Heart right ventricle (tissue), 16 donors: ENCODE results near the gene PDLIM5. TPM values are rescaled to one million over a fixed set of nuclear protein-coding genes. Genes with fewer than 3 reads are reported as not detected.

Source experiments
- ATAC-seq, 8 donors: fragments of 200-7000 bp; cut with Tn5 transposase; one replicate each; pipeline ENCODE4 v1.9.1; 2020; ENCODE audit warnings: mild to moderate bottlenecking in 8 of 8, moderate library complexity in 8 of 8, moderate number of reproducible peaks in 1 of 8
- DNase-seq, 2 donors: peaks; one replicate each; pipeline ENCODE4 v3.0.0-alpha.2; 2020
- H3K27ac ChIP-seq, 10 donors: fragments of 200-600 bp; sonication (generic) in 2 of 10; one replicate each; pipeline versions ENCODE4 v1.5.0 to v1.8.0; 2020 to 2022; ENCODE audit warnings: mild to moderate bottlenecking in 3 of 10
- H3K27me3 ChIP-seq, 7 donors: fragments of 200-600 bp; one replicate each; pipeline ENCODE4 v1.8.0; 2021 to 2022; ENCODE audit warnings: mild to moderate bottlenecking in 2 of 7
- H3K36me3 ChIP-seq, 9 donors: fragments of 200-600 bp; sonication (generic) in 1 of 9; one replicate each; pipeline versions ENCODE4 v1.5.0 to v1.8.0; 2020 to 2022; ENCODE audit warnings: mild to moderate bottlenecking in 2 of 9
- H3K4me1 ChIP-seq, 9 donors: fragments of 200-600 bp; sonication (generic) in 1 of 9; one replicate each; pipeline versions ENCODE4 v1.5.0 to v1.8.0; 2020 to 2022; ENCODE audit warnings: mild to moderate bottlenecking in 4 of 9
- H3K4me3 ChIP-seq, 10 donors: fragments of 200-600 bp; sonication (generic) in 2 of 10; one replicate each; pipeline versions ENCODE4 v1.5.0 to v1.8.0; 2020 to 2022; ENCODE audit warnings: mild to moderate bottlenecking in 7 of 10, moderate library complexity in 2 of 10
- H3K9me3 ChIP-seq, 11 donors: fragments of 200-600 bp in 10 of 11; sonication (generic) in 2 of 11; one replicate each; pipeline versions ENCODE4 v1.5.0 to v1.8.0; 2013 to 2022; ENCODE audit warnings: mild to moderate bottlenecking in 2 of 11, control low read depth in 1 of 11, moderate library complexity in 1 of 11
- WGBS, 2 donors: extraction: QIAGEN DNeasy Blood & Tissue Kit; methylation state at CpG; one replicate each; pipeline ENCODE4 v1.1.7; 2013; ENCODE audit warnings: inconsistent platforms in 1 of 2; 5-methylcytosine and 5-hydroxymethylcytosine counted together
- intact Hi-C, 10 donors: fragments of 100-400 bp; cut with DNase I; formaldehyde crosslinking; loops; one replicate each; pipeline versions ENCODE4 v1.11.1 to v1.14.2; 2022
- polyA plus RNA-seq, 2 donors: library from polyadenylated mRNA; stranded (reverse); fragments of 200-250 nt; gene quantifications; one replicate each; pipeline ENCODE4 v1.2.3, GENCODE V29; 2013
- total RNA-seq, 10 donors: library from RNA; stranded (reverse); fragmentation: NEBNext Ultra II Directional in 3 of 10; extraction: Animal tissue kit (Norgen Biotek cat#: 25700) in 3 of 10; gene quantifications; one replicate each; pipeline versions ENCODE4 v1.2.1 to v1.2.4, GENCODE V29; 2021 to 2023
- TF ChIP-seq, protein P1 (sequence below), 9 donors: fragments of 200-600 bp; sonication (generic) in 2 of 9; IDR thresholded peaks; one replicate each; pipeline versions ENCODE4 v1.5.0 to v1.8.0; 2021 to 2022; ENCODE audit warnings: antibody characterized with exemption in 9 of 9, mild to moderate bottlenecking in 5 of 9, moderate library complexity in 1 of 9
- donor health status: Arrhythmogenic right ventricular cardiomyopathy.
- donor health status: ischemic (EF 13 %, LVEDD 7.1; RV severe dilation, severe dysfunction).
- donor health status: healthy with polysubstance abuse.
- donor health status: DM: no; HTN: yes; CAD: no.
- donor health status: DM: no; HTN: no; CAD: no.
- donor health status: ischemic (EF 25% LVEDD 6.9; RV normal size, moderate dysfunction).
- donor health status: ischemic (EF 25% LVEDD 5.7; RV mildly dilated, moderate dysfunction).
- donor health status: healthy.
- donor health status: DM: yes; HTN: yes; CAD: no.
- donor health status: Ischemic cardiomyopathy.
- donor health status: ischemic (EF 35%, LVEDD 5.7; RV mildly dilated, moderate dysfunction).
- donor health status: nonischemic (EF 11% LVEDD 7.7; RV severe dilation, severe dysfunction).
- donor health status: DM: yes; HTN: yes; CAD: no.
- donor health status: PGD.
- donor health status: ischemic (EF 29% LVEDD 5.4; RV normal size, mild dysfunction).
- donor health status: nonischemic (EF 23%, LVEDD 6.1; RV moderate dilation, normal function).

Gene PDLIM5
- total and polyA plus RNA-seq, 12 donors: 221 to 1,549 (median 1,269) TPM

DNA sequence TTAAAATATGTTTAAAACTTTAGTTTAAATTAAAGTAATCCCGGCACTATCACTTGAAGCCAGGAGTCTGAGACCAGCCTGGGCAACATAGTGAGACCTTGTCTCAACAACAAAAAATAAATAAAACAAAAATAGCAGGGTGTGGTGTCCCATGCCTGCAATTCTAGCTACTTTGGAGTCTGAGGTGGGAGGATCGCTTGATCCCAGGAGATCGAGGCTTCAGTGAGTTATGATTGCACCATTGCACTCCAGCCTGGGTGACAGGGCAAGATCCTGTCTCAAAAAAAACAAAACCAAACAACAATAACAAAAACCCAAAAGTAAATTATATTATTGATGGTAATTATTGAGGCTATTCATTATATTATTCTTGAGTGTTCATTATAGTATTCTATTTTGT, 9.9 kb upstream of the PDLIM5 start:
- Histone ChIP-seq H3K4me1 (peaks cover 0 to 14% (median 4%) of the 10 kb centered on the region in 9 donors), H3K27ac (peak overlapping the region in 8 of 10 donors; percentile 18 to 68 (median 56)), H3K36me3 (no peaks in the 10 kb centered on the region), H3K4me3 (peak overlapping the region in 2 of 10 donors; percentile 11 to 16), H3K9me3 (no peaks in the 10 kb centered on the region), H3K27me3 (no peaks in the 10 kb centered on the region)
- intact Hi-C loops: no loop called here
- ATAC-seq (peak in 5 of 8 donors; percentile 7 to 54 (median 39)), DNase-seq (no peak)
- TF ChIP-seq, protein P1, sequence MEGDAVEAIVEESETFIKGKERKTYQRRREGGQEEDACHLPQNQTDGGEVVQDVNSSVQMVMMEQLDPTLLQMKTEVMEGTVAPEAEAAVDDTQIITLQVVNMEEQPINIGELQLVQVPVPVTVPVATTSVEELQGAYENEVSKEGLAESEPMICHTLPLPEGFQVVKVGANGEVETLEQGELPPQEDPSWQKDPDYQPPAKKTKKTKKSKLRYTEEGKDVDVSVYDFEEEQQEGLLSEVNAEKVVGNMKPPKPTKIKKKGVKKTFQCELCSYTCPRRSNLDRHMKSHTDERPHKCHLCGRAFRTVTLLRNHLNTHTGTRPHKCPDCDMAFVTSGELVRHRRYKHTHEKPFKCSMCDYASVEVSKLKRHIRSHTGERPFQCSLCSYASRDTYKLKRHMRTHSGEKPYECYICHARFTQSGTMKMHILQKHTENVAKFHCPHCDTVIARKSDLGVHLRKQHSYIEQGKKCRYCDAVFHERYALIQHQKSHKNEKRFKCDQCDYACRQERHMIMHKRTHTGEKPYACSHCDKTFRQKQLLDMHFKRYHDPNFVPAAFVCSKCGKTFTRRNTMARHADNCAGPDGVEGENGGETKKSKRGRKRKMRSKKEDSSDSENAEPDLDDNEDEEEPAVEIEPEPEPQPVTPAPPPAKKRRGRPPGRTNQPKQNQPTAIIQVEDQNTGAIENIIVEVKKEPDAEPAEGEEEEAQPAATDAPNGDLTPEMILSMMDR (IDR thresholded peaks at IDR 0.05): no peak
- WGBS, 2 donors: 52 to 80% methylated on average over 3 of the region's 3 CpGs

DNA sequence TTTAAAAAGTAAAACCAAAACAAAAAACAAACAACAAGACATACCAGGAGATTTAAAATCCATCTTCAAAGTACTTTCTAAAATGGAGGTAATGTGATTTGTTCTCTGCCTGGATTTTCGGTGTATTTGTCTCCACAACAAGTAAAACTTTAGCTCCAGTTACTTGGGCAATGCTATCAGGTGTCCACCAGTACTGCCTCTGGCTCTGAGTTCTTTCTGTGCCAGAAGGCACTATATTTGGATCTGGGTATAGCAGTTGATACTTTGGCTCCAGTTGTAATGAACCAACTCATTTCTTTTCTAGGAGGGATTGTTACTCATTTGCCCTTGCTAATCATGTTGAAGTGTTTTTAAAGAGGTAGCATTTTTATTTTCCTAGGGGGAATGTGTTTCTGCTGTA, 9.5 kb upstream of the PDLIM5 start:
- H3K4me3 ChIP-seq: peak overlapping the region in 3 of 10 donors; percentile 11 to 16 (median 11)
- ATAC-seq (peak; percentile 74 to 96 (median 90)), DNase-seq (peak in 1 of 2 donors; percentile 40)
- peak overlapping the region in 8 of 10 donors; percentile 18 to 68 (median 56) for H3K27ac ChIP-seq
- H3K9me3 ChIP-seq: no peaks in the 10 kb centered on the region
- 67 to 68% methylated on average over 1 of the region's 1 CpG for WGBS, 2 donors
- H3K36me3 ChIP-seq: no peaks in the 10 kb centered on the region
- intact Hi-C loops: no loop called here
- H3K27me3 ChIP-seq: no peaks in the 10 kb centered on the region
- TF ChIP-seq, protein P1 (IDR thresholded peaks at IDR 0.05): no peak
- peaks cover 0 to 14% (median 4%) of the 10 kb centered on the region in 9 donors for H3K4me1 ChIP-seq

DNA sequence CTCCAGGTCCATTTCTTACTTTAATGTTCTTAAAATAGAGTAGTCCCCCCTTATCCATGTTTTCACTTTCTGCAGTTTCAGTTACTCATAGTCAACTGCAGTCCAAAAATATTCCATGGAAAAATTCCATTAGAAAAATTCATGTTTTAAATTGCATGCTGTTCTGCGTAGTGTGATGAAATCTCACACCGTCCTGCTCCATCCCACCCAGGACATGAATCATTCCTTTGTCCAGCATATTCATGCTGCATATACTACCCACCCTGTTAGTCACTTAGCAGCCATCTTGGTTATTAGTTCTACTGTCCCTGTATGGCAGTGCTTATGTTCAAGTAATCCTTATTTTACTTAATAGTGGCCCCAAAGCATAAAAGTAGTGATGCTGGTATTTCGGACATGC, 5.4 kb upstream of the PDLIM5 start:
- H3K4me3 ChIP-seq: no peak overlapping the region
- WGBS, 2 donors: 77 to 82% methylated on average over 3 of the region's 3 CpGs
- ATAC-seq (peak in 1 of 8 donors; percentile 45), DNase-seq (no peak)
- no peaks in the 10 kb centered on the region for H3K9me3 ChIP-seq
- no peaks in the 10 kb centered on the region for H3K27me3 ChIP-seq
- H3K27ac ChIP-seq: no peak overlapping the region
- TF ChIP-seq, protein P1 (IDR thresholded peaks at IDR 0.05): no peak
- intact Hi-C loops: no loop called here
- no peaks in the 10 kb centered on the region for H3K36me3 ChIP-seq
- peaks cover 0 to 15% (median 5%) of the 10 kb centered on the region in 9 donors for H3K4me1 ChIP-seq

DNA sequence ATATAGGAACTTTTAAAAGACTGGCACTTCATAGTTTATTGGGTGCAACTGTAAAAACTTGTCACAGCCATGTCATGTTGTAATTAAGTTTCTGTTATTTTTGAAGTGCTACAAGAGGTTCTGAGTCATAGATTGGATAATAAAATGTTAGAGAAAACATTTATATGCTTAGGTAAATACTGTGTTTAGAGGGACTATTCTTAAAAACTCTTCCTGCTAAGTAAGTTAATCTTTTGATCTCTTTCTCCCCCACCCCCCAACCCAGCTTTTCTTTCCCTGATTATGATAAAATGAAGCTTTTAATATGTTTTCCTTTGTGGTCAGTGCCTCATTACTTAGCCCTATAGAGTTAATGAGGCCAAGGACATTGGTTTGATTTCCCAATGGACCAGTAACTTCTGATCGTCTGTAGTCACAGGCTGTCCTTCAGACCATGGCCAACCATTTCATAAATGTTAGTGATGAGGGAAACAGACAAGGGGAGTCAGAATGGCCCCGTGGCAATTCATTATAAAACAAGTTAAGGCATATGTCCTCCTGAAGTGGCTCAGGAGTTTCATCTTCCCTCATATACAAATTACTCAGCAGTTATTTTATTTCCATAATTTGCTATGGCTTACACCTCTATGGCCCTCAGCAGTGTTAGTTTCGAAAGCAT, 3.9 kb upstream of the PDLIM5 start:
- TF ChIP-seq, protein P1 (IDR thresholded peaks at IDR 0.05): no peak
- no peak for ATAC-seq
- H3K4me3 ChIP-seq: no peak overlapping the region
- intact Hi-C loops: loop anchor here in 1 of 10 donors (2.0 kb wide), 1 partner anchor 35 kb away; no protein-coding TSS in a partner anchor
- H3K36me3 ChIP-seq: no peaks in the 10 kb centered on the region
- H3K27me3 ChIP-seq: no peaks in the 10 kb centered on the region
- no peaks in the 10 kb centered on the region for H3K9me3 ChIP-seq
- peaks cover 0 to 11% (median 6%) of the 10 kb centered on the region in 9 donors for H3K4me1 ChIP-seq
- 67 to 71% methylated on average over 3 of the region's 3 CpGs for WGBS, 2 donors
- no peak for DNase-seq
- no peak overlapping the region for H3K27ac ChIP-seq
